Head of caudate nucleus (tissue), 42 donors: ENCODE data around the gene NXNL1.
"Not testable (repeated sequence)": the region's sequence is repeated elsewhere in the genome, so short reads cannot be mapped to it uniquely, and the experiment has no call there.

ENCODE experiments used
- DNase-seq, 42 donors: peaks; one replicate each; pipeline versions ENCODE4 v3.0.0 to v3.0.0-alpha.2; 2020 to 2021; ENCODE audit warnings: mixed read lengths in 7 of 42
- intact Hi-C: fragments of 100-400 bp; cut with DNase I; formaldehyde crosslinking; loops from one replicate; pipeline ENCODE4 v1.15.0; 2022

Gene NXNL1, protein sequence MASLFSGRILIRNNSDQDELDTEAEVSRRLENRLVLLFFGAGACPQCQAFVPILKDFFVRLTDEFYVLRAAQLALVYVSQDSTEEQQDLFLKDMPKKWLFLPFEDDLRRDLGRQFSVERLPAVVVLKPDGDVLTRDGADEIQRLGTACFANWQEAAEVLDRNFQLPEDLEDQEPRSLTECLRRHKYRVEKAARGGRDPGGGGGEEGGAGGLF

DNA sequence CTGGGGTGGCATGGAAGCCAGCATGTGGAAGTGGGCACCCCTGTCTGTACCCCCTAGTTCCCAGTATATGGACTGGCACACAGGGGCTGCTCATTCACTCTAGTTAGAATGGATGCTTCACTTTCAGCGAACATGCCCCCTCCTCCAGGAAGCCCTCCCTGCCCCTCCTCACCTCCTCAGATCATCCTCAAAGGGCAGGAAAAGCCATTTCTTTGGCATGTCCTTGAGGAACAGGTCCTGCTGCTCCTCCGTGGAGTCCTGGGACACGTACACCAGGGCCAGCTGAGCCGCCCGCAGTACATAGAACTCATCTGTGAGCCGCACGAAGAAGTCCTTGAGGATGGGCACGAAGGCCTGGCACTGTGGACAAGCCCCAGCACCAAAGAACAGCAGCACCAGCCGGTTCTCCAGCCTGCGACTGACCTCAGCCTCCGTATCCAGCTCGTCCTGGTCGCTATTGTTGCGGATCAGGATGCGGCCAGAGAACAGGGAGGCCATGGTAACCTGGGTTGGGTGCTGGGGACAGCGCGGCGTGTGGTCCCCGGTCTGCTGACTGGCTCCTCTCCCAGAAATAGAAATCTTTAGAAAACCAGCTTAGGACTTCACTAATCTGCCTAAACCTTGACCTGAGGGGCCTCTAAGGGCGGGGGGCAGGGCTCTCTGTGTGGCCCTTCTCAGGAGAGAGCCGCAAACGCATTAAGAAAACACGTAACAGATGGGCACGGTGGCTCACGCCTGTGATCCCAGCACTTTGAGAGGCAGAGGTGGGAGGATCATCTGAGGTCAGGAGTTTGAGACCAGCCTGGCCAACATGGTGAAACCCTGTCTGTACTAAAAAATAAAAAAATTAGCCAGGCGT lies at the start of gene NXNL1:
TSS of gene NXNL1 (minus strand) at position 555 of the 859 bp plus-strand sequence. CDS start at position 498, 57 bp downstream.
- no peak for DNase-seq
- intact Hi-C loops = no loop called here

- DNase-seq, intact Hi-C loops: not testable (repeated sequence)
Observed at GRCh38 chr19:17508558-17508933, 47.8 kb upstream of the NXNL1 start.

DNA sequence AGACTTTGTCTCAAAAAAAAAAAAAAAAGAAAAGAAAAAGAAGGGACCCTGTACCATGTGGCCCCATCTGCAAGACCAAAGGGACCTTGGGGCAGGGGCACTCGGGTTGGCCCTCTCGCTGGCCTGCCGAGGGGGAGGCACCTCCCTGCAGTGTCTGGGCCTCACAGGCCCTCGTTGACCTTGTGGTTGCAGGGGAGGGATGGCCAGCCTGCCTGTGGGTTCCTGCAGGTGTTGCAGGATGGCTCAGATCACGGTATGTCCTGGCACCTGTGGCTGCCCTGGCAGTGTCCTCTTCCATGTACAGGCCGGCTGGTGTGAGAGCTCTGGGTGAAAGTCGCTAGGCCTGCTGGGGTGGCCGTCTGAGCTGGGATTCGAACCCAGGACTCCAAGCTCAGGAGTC lies 46.0 kb upstream of the NXNL1 start:
- intact Hi-C loops = no loop called here
- DNase-seq = no peak

DNA sequence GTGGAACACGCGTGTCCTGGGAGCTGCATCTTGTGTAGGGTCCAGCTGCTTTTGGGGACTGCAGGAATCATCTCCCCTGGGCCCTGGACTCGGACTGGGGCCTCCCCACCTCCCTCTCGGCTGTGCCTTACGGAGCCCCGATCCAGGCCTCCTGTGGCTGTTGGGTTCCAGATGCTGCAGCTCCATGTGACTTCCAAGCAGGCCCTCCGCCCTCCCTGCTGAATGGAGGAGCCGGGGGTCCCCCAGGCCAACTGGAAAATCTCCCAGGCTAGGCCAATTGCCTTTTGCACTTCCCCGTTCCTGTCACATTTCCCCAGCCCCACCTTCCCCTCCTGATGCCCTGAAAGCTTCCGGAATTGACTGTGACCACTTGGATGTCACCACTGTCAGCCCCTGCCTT lies 44.5 kb upstream of the NXNL1 start:
- intact Hi-C loops = no loop called here
- no peak for DNase-seq

DNA sequence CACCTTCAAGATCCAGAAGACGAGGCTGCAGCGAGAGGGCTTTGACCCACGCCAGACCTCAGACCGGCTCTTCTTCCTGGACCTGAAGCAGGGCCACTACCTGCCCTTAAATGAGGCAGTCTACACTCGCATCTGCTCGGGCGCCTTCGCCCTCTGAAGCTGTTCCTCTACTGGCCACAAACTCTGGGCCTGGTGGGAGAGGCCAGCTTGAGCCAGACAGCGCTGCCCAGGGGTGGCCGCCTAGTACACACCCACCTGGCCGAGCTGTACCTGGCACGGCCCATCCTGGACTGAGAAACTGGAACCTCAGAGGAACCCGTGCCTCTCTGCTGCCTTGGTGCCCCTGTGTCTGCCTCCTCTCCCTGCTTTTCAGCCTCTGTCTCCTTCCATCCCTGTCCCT lies 43.7 kb upstream of the NXNL1 start:
- intact Hi-C loops = no loop called here

DNA sequence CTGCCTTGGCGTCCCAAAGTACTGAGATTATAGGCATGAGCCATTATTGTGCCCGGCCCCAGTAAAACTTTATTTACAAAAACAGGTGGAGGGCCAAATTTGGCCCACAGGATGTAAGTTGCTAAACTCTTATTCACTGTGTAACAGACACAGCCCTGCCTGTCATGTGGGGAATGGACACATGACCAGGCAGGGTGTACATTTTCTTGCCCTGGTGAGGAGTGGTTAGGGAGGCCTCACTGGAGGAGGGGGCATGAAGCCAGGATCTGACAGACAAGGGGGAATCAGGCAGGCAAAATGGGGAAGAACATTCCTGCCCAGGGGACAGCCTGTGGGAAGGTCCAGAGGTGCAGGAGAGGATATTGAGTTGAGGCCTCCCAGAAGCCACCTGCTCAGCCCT lies 43.3 kb upstream of the NXNL1 start:
- intact Hi-C loops = no loop called here
- DNase-seq = no peak

More for the DNA sequence above, 43.7 kb upstream of the NXNL1 start:
- no peak for DNase-seq

DNA sequence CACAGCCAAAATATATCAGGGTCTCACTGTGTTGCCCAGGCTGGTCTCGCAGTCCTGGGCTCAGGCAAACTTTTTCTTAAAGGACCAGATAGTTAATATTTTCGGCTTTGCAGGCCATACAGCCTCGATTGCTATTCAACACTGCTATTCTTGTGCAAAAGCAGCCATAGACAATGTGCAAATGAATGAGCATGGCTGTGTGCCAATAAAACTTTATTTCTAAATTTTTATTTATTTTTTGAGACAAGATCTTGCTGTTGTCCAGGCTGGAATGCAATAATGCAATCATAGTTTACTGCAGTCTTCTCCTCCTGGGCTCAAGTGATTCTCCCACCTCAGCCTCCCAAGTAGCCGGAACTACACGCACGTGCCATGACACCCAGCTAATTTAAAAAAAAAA lies 42.5 kb upstream of the NXNL1 start:
- DNase-seq = no peak
- intact Hi-C loops = no loop called here

DNA sequence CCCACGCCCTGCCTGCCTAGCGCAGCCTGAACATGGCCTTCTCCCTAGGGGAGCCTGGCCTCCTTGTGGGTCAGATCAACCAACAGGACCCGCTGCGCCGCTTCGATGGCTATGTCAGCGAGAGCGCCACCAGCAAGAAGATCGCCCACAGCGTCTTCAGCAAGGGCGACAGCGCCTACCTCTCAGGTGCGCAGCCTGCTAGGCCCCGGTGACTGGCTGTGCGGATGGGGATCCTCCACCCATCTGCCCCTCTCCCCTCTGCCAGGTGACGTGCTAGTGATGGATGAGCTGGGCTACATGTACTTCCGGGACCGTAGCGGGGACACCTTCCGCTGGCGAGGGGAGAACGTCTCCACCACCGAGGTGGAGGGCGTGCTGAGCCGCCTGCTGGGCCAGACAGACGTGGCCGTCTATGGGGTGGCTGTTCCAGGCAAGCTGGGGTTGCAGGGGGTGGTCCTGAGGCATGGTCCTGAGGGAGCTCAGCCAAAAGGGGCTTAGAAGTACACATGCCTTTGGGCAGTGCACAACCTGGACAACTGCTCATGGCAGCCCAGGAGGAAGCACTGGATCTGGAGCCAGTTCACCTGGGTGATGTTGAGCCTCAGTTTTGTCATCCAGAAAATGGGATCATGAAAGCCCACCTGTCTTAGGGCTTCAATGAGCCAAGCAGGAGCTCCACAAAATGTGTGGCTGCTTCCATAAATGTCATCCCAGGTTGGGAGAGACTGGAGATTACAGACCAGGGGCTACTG lies 39.9 kb upstream of the NXNL1 start:
- DNase-seq = no peak
- intact Hi-C loops = no loop called here

- intact Hi-C loops = no loop called here
- peak in 17 of 42 donors; percentile 24 to 68 (median 39) for DNase-seq
Observed at GRCh38 chr19:17499648-17500446, 39.1 kb upstream of the NXNL1 start.

GRCh38 chr19:17499025-17499424 lies 38.3 kb upstream of the NXNL1 start:
- intact Hi-C loops = not testable (repeated sequence)
- DNase-seq = peak in 7 of 42 donors; percentile 45 to 73 (median 55)

- DNase-seq = no peak
Observed at GRCh38 chr19:17497149-17497798, 36.5 kb upstream of the NXNL1 start.

GRCh38 chr19:17496337-17496997 lies 35.7 kb upstream of the NXNL1 start:
- intact Hi-C loops = no loop called here
- DNase-seq = peak in 38 of 42 donors; percentile 23 to 86 (median 60)

More at GRCh38 chr19:17497149-17497798, 36.5 kb upstream of the NXNL1 start:
- intact Hi-C loops = no loop called here

- intact Hi-C loops = no loop called here
- no peak for DNase-seq
Observed at GRCh38 chr19:17495639-17496296, 35.0 kb upstream of the NXNL1 start.

DNA sequence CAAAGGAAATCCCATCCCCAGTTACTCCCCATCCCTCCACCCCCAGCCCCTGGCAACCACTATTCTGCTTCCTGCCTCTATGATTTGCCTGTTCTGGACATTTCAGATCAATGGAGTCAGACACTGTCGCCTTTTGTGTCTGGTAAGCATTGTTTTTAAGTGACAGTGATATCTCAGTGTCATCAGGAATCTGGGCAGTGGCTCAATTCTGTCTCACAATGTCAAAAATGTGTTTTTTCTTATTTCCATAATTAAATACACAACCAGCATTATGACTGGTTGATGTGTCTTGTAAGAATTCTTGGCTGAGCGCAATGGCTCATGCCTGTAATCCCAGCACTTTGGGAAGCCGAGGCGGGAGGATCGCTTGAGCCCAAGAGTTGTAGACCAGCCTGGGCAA lies 30.6 kb upstream of the NXNL1 start:
- intact Hi-C loops = no loop called here
- DNase-seq = peak in 1 of 42 donors; percentile 60

GRCh38 chr19:17490411-17490810 lies 29.7 kb upstream of the NXNL1 start:
- DNase-seq = no peak
- intact Hi-C loops = no loop called here

- no peak for DNase-seq
- intact Hi-C loops = no loop called here
Observed at GRCh38 chr19:17489392-17490030, 28.8 kb upstream of the NXNL1 start.
